GM10266 (cell line): ENCODE data around the gene CELF4.

Experiments
- DNase-seq: peaks from one replicate; pipeline ENCODE4 v3.0.0; 2012; ENCODE audit errors: extremely low spot score
- CTCF ChIP-seq: IDR thresholded peaks from 2 replicates; pipeline ENCODE4 v1.5.1; 2012; ENCODE audit warnings: mild to moderate bottlenecking, low read depth; ENCODE audit not compliant: control insufficient read depth, insufficient read depth; ENCODE audit errors: missing control alignments

CELF4 gene

DNA sequence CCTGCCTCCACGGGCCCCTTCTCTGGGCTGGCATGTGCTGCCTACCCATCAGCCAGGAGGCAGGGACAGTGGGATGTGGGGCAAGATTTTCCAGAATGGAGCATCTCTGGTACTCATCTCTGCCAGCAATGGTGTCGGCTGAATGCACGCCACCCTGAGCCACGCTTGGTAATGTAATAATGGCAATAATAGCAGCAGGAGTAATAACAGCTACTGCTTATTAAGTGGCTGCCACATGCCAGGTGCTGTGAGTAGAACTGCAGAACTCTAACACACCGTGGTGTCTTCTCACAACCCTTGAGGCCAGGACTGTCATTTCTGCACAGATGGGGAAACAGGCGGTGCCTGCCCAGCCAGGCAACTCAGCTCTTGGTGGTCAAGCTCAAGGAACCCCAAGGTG, 113.6 kb downstream of the CELF4 start:
- TF ChIP-seq CTCF, result no peak
- DNase-seq, result no peak

- DNase-seq, result no peak
- no peak for TF ChIP-seq CTCF
These were observed 114.3 kb downstream of the CELF4 start for GRCh38 chr18:37451239-37451825.

GRCh38 chr18:37450434-37451132, 115.0 kb downstream of the CELF4 start:
- no peak for DNase-seq

DNA sequence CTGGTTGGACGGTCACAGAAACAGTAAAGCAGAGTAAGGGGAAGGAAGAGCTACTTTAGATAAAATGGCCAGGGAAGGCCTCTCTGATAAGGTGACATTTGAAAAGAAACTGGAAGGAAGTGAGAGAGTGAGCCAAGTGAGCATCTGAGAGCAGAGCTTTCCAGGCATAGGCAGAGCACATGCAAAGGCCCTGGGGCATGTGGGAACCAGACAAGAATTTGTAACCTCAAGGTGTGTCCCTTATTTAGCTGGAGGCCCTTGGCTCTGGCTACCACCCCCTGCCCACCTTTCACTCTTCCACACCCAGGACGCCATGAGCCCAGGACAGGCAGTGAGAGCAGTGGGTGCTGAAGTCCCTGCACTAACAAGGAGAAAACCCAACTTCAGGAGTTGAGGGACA, 116.0 kb downstream of the CELF4 start:
- DNase-seq, result no peak
- TF ChIP-seq CTCF, result no peak

More at GRCh38 chr18:37450434-37451132, 115.0 kb downstream of the CELF4 start:
- no peak for TF ChIP-seq CTCF

GRCh38 chr18:37448946-37449345, 116.7 kb downstream of the CELF4 start:
- no peak for DNase-seq
- TF ChIP-seq CTCF, result no peak

DNA sequence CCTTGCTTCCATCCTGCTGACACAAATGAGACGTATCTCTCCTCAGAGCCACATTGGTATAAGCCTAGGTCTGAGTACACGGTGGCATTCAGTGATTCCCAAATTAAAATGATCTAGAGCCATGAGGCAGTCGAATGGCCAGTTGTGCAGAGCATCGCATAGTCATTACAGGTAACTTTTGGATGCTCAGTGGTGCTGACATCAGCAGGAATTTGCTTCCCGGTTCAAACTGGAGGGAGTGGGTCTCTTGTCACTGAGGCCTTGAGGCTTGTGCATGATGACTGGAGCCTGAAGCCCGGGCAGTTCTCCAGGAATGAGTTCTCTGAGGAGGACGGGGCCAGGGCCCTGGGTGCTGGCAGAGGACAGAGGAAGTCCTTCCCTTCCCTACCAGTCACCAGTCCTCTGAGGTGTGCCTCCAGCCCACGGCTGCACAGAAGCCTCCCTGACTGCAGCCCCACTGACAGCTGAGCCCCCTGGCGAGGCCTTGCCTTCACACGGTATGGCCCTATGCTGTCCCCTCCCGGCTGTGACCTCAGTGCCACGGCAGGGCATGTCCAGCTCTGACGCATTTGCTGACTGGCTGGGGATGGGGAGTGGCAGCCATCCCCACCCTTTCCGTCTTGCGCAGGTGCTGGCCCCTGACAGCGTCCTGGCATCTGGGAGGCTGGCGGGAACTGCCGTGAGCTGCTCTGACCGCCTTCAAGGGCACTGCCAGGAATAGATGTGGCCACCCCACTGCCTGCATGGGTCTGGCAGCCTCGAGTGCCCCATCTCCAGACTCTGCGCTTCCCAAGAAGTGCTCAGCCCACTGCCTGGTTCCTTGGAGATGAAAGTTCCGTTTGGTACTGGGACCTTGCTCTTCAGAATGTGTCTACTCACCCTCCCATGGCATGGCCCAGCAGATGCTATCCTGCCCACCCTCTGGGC, 117.4 kb downstream of the CELF4 start:
- TF ChIP-seq CTCF, result no peak
- no peak for DNase-seq
